GM23248 (cell line): Measurements from ENCODE around the gene FTO.

Experiments
- EZH2 ChIP-seq: fragments of 200-600 bp; sonication (generic); IDR thresholded peaks from 2 replicates; pipeline ENCODE4 v1.6.1; 2018; ENCODE audit warnings: antibody characterized with exemption, mild to moderate bottlenecking; ENCODE audit not compliant: insufficient read depth, poor library complexity, severe bottlenecking
- EZH2phosphoT487 ChIP-seq: fragments of 200-600 bp; sonication (generic); IDR thresholded peaks from 2 replicates; pipeline ENCODE4 v1.6.1; 2018; ENCODE audit warnings: antibody characterized with exemption, moderate library complexity, mild to moderate bottlenecking, low read depth; ENCODE audit not compliant: insufficient read depth

GRCh38 chr16:54093281-54093680, 389.3 kb downstream of the FTO start:
- TF ChIP-seq EZH2 (no peak), EZH2phosphoT487 (no peak)
